Measurements from ENCODE around the gene EN1. TPM values are rescaled to one million over a fixed set of nuclear protein-coding genes. Genes with fewer than 3 reads are reported as not detected.

The EN1 gene
- polyA plus RNA-seq, 1 donor (not counting 4 experiments of a cell fraction or from before 2014, with no cell fraction given), result 0.05 TPM

DNA sequence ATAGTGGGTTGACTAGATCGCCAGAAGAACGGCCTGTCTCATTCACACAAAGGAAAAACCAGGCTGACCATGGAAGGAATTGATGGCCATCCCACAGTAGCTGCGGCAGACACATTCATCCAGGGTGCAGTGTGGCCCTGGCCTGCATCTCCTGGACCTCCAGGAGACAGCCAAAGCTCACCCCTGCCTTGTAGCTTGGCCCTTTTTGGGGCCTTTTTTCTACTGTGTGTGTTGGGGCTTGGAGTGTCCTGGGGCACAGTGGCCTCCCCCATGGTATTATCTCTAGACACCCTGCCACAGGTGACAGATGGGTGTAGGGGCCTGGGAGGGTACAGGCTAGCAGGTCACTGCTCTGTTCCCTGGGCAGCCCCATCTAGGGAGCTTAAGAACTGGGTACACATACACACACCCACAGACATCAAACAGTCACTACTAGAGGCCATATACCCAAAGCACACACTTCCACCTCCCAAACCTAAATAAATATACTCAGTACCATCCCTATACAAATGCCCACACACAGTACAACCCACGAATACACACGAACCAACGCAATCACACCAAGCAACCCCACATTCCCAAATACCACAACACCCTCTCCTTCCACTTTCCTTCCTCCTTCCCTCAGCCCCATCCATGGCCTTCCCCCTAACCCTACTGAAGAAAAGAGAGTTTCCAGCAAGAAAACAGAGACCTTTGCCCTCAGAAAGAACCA is 8.6 kb downstream of the EN1 start:
- Histone ChIP-seq H3K9me3 (ENCODE audit: control insufficient read depth, low read depth, low read length) (no peaks in the 10 kb centered on the region), H4K20me1 (ENCODE audit: control insufficient read depth, extremely low read depth, insufficient read depth, low read length) (no peaks in the 10 kb centered on the region), H3K9ac (ENCODE audit: control insufficient read depth, extremely low read depth, insufficient read depth, low read length) (no peak overlapping the region), H3K27ac (ENCODE audit: control insufficient read depth, insufficient read depth, low read length) (no peak overlapping the region), H3K9me1 (ENCODE audit: control insufficient read depth, extremely low read depth, insufficient read depth, low read length) (no peaks in the 10 kb centered on the region), H3K79me2 (ENCODE audit: control insufficient read depth, insufficient read depth, low read length) (no peaks in the 10 kb centered on the region), H3K4me1 (ENCODE audit: control insufficient read depth, extremely low read depth, insufficient read depth, low read length) (peaks cover 4% of the 10 kb centered on the region), H3K36me3 (ENCODE audit: control insufficient read depth in 2 of 2, extremely low read depth in 1 of 2, insufficient read depth in 2 of 2, low read length in 2 of 2) (no peaks in the 10 kb centered on the region), H3K4me2 (ENCODE audit: control insufficient read depth, extremely low read depth, insufficient read depth, low read depth, low read length) (no peak overlapping the region), H3K4me3 (ENCODE audit: control insufficient read depth in 2 of 3, extremely low read depth in 1 of 3, insufficient read depth in 2 of 3, low read depth in 1 of 3, low read length in 3 of 3) (no peak overlapping the region), H3K27me3 (ENCODE audit: control insufficient read depth, extremely low read depth, insufficient read depth, low read length) (peaks cover 50% of the 10 kb centered on the region), H2AFZ (ENCODE audit: control insufficient read depth, low read length) (no peak overlapping the region)
- no peak for TF ChIP-seq EZH2 (IDR thresholded peaks at IDR 0.05; ENCODE audit: low read length)
- dilution Hi-C loops (cut with MboI; ENCODE audit: extremely low pct_ligation_motif_present, low sequenced_read_pairs), result no loop called here
- FAIRE-seq (no peak), DNase-seq (ENCODE audit: low read depth, low spot score) (no peak)

DNA sequence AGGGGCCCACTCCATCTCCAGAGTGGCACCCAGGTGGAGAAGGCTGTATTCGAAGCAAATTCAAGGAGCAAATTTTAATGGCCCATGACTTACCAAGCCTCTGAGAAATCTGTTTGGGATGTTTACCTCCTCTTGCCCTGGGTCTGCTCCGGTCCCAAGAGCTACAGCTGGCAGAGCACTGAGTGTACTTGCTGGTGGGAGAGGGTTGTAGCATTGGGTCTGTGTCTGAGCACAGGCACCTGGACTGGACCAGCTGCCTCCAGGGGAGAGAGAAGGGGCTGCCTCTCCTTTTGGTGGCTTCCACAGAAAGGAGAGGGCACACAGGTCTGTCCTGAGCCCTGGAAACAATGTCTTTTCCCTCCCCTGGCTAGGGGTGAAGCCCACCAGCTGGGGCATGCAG is 9.8 kb downstream of the EN1 start:
- no peaks in the 10 kb centered on the region for H3K9me3 ChIP-seq (ENCODE audit: control insufficient read depth, low read depth, low read length)
- H3K9ac ChIP-seq (ENCODE audit: control insufficient read depth, extremely low read depth, insufficient read depth, low read length), result no peak overlapping the region
- DNase-seq (ENCODE audit: low read depth, low spot score), result no peak
- H2AFZ ChIP-seq (ENCODE audit: control insufficient read depth, low read length), result no peak overlapping the region
- H3K36me3 ChIP-seq (ENCODE audit: control insufficient read depth in 2 of 2, extremely low read depth in 1 of 2, insufficient read depth in 2 of 2, low read length in 2 of 2), result no peaks in the 10 kb centered on the region
- no peaks in the 10 kb centered on the region for H4K20me1 ChIP-seq (ENCODE audit: control insufficient read depth, extremely low read depth, insufficient read depth, low read length)
- H3K79me2 ChIP-seq (ENCODE audit: control insufficient read depth, insufficient read depth, low read length), result no peaks in the 10 kb centered on the region
- no peak for TF ChIP-seq EZH2 (IDR thresholded peaks at IDR 0.05; ENCODE audit: low read length)
- TF ChIP-seq, protein P1, sequence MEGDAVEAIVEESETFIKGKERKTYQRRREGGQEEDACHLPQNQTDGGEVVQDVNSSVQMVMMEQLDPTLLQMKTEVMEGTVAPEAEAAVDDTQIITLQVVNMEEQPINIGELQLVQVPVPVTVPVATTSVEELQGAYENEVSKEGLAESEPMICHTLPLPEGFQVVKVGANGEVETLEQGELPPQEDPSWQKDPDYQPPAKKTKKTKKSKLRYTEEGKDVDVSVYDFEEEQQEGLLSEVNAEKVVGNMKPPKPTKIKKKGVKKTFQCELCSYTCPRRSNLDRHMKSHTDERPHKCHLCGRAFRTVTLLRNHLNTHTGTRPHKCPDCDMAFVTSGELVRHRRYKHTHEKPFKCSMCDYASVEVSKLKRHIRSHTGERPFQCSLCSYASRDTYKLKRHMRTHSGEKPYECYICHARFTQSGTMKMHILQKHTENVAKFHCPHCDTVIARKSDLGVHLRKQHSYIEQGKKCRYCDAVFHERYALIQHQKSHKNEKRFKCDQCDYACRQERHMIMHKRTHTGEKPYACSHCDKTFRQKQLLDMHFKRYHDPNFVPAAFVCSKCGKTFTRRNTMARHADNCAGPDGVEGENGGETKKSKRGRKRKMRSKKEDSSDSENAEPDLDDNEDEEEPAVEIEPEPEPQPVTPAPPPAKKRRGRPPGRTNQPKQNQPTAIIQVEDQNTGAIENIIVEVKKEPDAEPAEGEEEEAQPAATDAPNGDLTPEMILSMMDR (optimal IDR thresholded peaks at IDR 0.05 in 1 of 3, IDR thresholded peaks at IDR 0.05 in 1 of 3, conservative IDR thresholded peaks at IDR 0.05 in 1 of 3; ENCODE audit: extremely low read depth in 1 of 3, insufficient read depth in 2 of 3, low read length in 3 of 3), result no peak
- no peak overlapping the region for H3K27ac ChIP-seq (ENCODE audit: control insufficient read depth, insufficient read depth, low read length)
- no peak overlapping the region for H3K4me2 ChIP-seq (ENCODE audit: control insufficient read depth, extremely low read depth, insufficient read depth, low read depth, low read length)
- H3K4me3 ChIP-seq (ENCODE audit: control insufficient read depth in 2 of 3, extremely low read depth in 1 of 3, insufficient read depth in 2 of 3, low read depth in 1 of 3, low read length in 3 of 3), result no peak overlapping the region
- peaks cover 57% of the 10 kb centered on the region for H3K27me3 ChIP-seq (ENCODE audit: control insufficient read depth, extremely low read depth, insufficient read depth, low read length)
- no peak for FAIRE-seq
- dilution Hi-C loops (cut with MboI; ENCODE audit: extremely low pct_ligation_motif_present, low sequenced_read_pairs), result no loop called here
- peaks cover 4% of the 10 kb centered on the region for H3K4me1 ChIP-seq (ENCODE audit: control insufficient read depth, extremely low read depth, insufficient read depth, low read length)
- H3K9me1 ChIP-seq (ENCODE audit: control insufficient read depth, extremely low read depth, insufficient read depth, low read length), result no peaks in the 10 kb centered on the region

DNA sequence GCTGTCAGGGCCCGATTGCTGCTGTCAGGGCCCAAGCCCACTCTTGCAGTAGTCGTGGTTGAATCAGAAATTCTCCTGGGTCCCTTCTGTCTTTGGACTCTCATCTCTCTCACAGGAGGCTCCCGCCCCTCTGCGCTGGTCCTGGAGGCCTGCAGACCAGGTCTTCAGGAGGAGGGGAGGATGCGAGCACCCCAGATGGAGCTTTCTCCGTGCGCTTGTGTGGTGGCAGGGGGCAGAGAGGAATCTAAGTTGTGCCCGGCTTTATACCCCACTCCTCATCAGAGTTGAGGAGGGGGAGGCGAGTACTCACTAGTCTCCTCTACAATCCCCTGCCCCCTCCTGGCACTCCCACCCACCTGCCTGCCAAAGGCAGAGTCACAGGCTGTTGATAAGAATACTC is 10.4 kb downstream of the EN1 start:
- Histone ChIP-seq H4K20me1 (ENCODE audit: control insufficient read depth, extremely low read depth, insufficient read depth, low read length) (no peaks in the 10 kb centered on the region), H3K36me3 (ENCODE audit: control insufficient read depth in 2 of 2, extremely low read depth in 1 of 2, insufficient read depth in 2 of 2, low read length in 2 of 2) (no peaks in the 10 kb centered on the region), H3K4me2 (ENCODE audit: control insufficient read depth, extremely low read depth, insufficient read depth, low read depth, low read length) (no peak overlapping the region), H3K27me3 (ENCODE audit: control insufficient read depth, extremely low read depth, insufficient read depth, low read length) (peaks cover 59% of the 10 kb centered on the region), H3K9ac (ENCODE audit: control insufficient read depth, extremely low read depth, insufficient read depth, low read length) (no peak overlapping the region), H3K9me3 (ENCODE audit: control insufficient read depth, low read depth, low read length) (no peaks in the 10 kb centered on the region), H3K27ac (ENCODE audit: control insufficient read depth, insufficient read depth, low read length) (no peak overlapping the region), H3K79me2 (ENCODE audit: control insufficient read depth, insufficient read depth, low read length) (no peaks in the 10 kb centered on the region), H3K4me1 (ENCODE audit: control insufficient read depth, extremely low read depth, insufficient read depth, low read length) (peaks cover 4% of the 10 kb centered on the region), H2AFZ (ENCODE audit: control insufficient read depth, low read length) (no peak overlapping the region), H3K9me1 (ENCODE audit: control insufficient read depth, extremely low read depth, insufficient read depth, low read length) (no peaks in the 10 kb centered on the region), H3K4me3 (ENCODE audit: control insufficient read depth in 2 of 3, extremely low read depth in 1 of 3, insufficient read depth in 2 of 3, low read depth in 1 of 3, low read length in 3 of 3) (no peak overlapping the region)
- FAIRE-seq, result no peak
- TF ChIP-seq, protein P1 (optimal IDR thresholded peaks at IDR 0.05 in 1 of 3, IDR thresholded peaks at IDR 0.05 in 1 of 3, conservative IDR thresholded peaks at IDR 0.05 in 1 of 3; ENCODE audit: extremely low read depth in 1 of 3, insufficient read depth in 2 of 3, low read length in 3 of 3), result no peak
- TF ChIP-seq EZH2 (IDR thresholded peaks at IDR 0.05; ENCODE audit: low read length), result no peak
- DNase-seq (ENCODE audit: low read depth, low spot score), result no peak
- dilution Hi-C loops (cut with MboI; ENCODE audit: extremely low pct_ligation_motif_present, low sequenced_read_pairs), result no loop called here

All from keratinocyte (primary cell).